GM23248 (cell line): ENCODE measurements around the gene INO80B.

ENCODE experiments used
- EZH2 ChIP-seq: fragments of 200-600 bp; sonication (generic); IDR thresholded peaks from 2 replicates; pipeline ENCODE4 v1.6.1; 2018; ENCODE audit warnings: antibody characterized with exemption, mild to moderate bottlenecking; ENCODE audit not compliant: insufficient read depth, poor library complexity, severe bottlenecking
- EZH2phosphoT487 ChIP-seq: fragments of 200-600 bp; sonication (generic); IDR thresholded peaks from 2 replicates; pipeline ENCODE4 v1.6.1; 2018; ENCODE audit warnings: antibody characterized with exemption, moderate library complexity, mild to moderate bottlenecking, low read depth; ENCODE audit not compliant: insufficient read depth

DNA sequence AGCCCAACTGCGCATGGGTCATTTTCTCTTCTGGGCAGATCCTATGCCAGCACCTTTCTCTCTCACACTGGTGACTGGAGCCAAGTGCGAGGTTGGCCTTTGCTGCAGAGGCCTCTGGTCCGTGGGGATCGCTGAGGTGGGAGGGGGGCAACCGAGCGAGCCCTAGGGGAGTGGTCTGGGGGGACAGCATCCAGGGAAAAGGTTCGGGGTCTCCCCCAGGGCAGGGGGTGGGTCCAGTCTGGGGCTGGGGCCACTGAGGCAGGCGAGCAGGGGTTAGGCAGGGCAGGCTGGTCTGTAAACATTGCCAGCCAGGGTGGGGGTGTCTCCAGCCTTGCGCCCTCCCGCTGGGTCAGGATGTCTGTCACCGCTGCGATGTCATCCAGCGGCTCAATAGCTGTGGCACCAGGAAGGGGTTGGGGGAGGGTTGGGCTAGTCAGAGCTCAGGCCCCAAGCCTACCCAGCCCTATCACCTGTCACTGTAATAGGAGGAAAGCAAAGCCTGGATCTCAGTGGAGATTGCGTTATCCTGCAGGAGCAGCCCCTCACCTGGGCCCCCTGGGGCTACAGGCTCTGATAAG is 28.6 kb upstream of the INO80B start:
- TF ChIP-seq EZH2: no peak
- TF ChIP-seq EZH2phosphoT487: no peak
